ENCODE data around the gene LAMC2.

GRCh38 chr1:183222909-183223308 is 36.8 kb downstream of the LAMC2 start:
- TF ChIP-seq EZH2 (IDR thresholded peaks at IDR 0.05; ENCODE audit: borderline replicate concordance, low read depth, low read length, poor library complexity, severe bottlenecking): no peak
- TF ChIP-seq CTCF (conservative IDR thresholded peaks at IDR 0.05; ENCODE audit: low read depth, low read length): no peak

Data from A673 (cell line).